ENCODE data around the gene IFNA17.
"Not testable (repeated sequence)": the region's sequence is repeated elsewhere in the genome, so short reads cannot be mapped to it uniquely, and the experiment has no call there.

IFNA17 gene

GRCh38 chr9:21210782-21211181 lies 17.2 kb downstream of the IFNA17 start:
- not testable (repeated sequence) for DNase-seq

GRCh38 chr9:21210311-21210710 lies 17.7 kb downstream of the IFNA17 start:
- DNase-seq: no peak

GRCh38 chr9:21207043-21207442 lies 21.0 kb downstream of the IFNA17 start, which contains the start of gene IFNA10:
Gene IFNA10 (minus strand): TSS chr9:21207143. CDS start chr9:21207097, 46 bp downstream.
- not testable (repeated sequence) for DNase-seq

GRCh38 chr9:21205204-21205603 lies 22.8 kb downstream of the IFNA17 start:
- no peak for DNase-seq

- DNase-seq: not testable (repeated sequence)
Measured at GRCh38 chr9:21202105-21202504, 25.9 kb downstream of the IFNA17 start, which contains the start of gene IFNA7. Gene IFNA7 (minus strand): TSS chr9:21202205. CDS start chr9:21202165, 40 bp downstream.

GRCh38 chr9:21194867-21195776 lies 32.9 kb downstream of the IFNA17 start:
- DNase-seq: peak in 9 of 51 donors; percentile 1 to 23 (median 7)

- not testable (repeated sequence) for DNase-seq
Measured at GRCh38 chr9:21187487-21187886, 40.5 kb downstream of the IFNA17 start, which contains the start of gene IFNA4. Gene IFNA4 (minus strand): TSS chr9:21187587. CDS start chr9:21187531, 56 bp downstream.

GRCh38 chr9:21182810-21183736 lies 44.9 kb downstream of the IFNA17 start:
- DNase-seq: peak in 4 of 51 donors; percentile 2 to 6 (median 4)
